UCSD-AML1 (cell line): Measurements from ENCODE around the gene P4HA2.

ENCODE experiments used
- DNase-seq: peaks from one replicate; lab custom pipeline; 2025; ENCODE audit not compliant: unreplicated experiment; lab: John Stamatoyannopoulos, UW

The P4HA2 gene

DNA sequence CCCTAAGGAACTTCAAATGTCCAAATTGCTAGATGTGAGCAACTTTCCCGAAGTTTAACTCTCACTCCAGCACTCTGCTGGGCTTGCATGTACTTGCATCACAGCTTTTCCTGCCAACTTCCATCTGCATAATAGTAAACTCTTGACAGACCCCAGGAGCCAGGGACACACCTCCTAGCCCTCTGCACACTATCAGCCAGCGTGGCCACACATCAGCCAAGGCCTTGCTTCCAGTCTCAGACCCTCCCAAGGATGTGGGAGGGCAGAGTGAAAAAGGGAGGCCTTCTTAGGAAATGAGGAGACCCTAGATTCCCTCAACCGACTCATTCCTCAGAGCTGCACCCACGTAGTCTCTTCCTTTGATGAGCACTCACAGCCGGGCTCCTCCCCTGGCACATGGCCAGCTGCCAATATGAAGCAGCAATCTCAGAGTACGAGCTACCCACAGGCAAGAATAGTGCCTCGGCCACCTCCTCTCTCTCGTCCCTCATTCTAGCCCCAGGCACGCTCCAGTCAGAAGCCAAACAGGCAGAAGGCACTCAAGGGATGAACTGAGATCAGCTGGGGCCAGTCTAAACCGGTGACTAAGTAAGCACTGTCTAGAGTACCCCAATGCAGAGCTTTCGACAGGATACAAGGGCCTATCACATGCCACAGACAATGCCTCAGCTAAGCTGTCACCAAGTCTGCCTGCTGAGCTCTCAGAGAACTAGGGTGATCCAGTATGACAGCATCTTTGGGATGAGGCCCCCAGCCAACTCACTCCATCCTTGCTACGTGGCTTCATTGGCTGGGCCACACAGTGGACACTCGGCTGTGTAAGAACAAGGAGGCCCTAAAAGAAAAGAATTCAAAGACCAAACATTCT lies 2.3 kb downstream of the P4HA2 start:
- DNase-seq = no peak

DNA sequence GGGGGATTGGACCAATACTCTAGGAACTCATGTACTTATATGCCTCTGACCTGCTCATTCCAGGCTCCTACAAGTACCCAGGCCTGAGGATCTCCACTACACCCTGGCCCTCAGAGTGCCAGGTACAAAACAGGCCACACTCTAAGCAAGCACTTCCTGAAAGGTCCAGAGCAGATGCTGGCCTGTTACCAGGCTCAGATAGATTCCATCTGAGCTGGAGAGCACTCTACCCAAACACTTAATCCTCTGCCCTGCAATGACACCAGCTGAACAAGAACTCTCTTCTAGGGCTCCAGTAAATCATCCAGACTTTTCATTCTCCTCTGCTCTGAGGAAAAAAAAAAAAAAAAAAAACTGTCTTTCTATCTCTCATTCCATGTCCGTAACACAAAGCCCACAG lies 2.9 kb downstream of the P4HA2 start:
- no peak for DNase-seq

DNA sequence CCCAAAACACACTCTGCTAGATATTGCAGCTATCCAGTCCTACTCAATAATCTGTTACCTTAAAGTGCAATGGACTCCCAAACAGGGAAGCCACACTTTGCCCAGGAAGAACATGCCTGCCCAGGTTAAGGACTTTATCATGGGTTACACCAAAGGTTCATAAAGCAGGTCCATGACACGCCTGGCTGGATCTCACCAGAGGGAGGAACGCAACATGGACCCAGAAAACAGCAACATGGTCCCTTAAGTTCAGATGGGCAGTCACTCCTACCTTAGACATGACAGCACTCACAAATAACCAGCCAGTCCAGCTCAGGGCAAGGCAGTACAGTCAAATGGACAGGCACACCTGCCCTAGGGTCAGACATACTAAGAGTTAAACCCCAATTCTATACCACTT lies 3.8 kb downstream of the P4HA2 start:
- DNase-seq = no peak

GRCh38 chr5:132222649-132223038 lies 5.0 kb downstream of the P4HA2 start:
- no peak for DNase-seq

- DNase-seq = no peak
Measured at GRCh38 chr5:132221781-132222648, 5.6 kb downstream of the P4HA2 start.

GRCh38 chr5:132220491-132220890 lies 7.2 kb downstream of the P4HA2 start:
- no peak for DNase-seq

DNA sequence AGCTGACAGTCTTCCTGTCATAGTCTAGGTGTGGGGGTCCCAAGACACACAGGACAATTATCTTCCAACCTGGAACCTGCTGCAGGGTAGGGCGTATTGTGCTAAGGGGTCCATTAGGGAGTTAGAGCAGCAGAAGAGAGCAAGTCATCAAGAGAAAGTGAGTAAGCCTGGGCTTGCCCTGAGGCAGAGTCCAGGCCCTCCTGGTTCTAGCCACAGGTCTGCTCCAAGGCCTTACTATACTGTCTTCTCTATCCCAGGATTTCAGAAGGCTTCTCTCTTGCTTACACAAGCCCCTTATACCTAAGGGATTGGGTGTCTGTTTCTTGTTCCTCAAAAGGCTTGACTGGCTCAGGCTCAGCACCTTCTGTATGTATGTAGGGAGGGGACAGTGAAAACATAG lies 7.7 kb downstream of the P4HA2 start:
- DNase-seq = no peak

DNA sequence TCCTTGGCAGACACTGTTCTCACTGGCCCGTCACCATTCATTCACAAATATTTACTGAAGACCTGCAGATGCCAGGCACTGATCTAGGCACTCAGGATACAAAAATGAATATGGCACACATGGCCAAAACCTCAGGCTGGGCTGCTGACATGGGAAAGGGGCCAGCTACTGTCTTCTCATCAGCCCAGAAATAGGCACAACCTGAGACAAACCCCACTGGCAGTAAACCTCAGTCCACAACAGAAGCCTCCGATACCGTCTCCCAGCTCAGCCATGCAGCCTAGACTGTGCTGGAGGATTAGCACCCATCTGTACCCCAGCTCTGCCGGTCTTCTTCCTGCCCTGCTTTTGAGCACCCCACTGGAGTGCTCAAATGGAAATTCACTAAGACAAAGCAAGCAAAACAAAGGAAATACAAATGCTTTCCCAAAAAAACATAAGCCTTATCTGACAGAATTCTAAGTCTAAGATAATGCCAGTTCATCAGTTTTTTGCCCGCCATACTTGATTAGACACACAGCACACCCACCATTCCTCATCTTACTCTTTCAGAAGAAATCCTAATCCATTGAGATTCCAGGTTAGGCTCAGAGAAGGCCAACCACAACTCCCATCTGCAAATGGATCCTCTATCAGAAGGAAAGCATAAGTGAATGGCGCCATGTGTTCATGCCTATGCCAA lies 8.2 kb downstream of the P4HA2 start:
- no peak for DNase-seq

DNA sequence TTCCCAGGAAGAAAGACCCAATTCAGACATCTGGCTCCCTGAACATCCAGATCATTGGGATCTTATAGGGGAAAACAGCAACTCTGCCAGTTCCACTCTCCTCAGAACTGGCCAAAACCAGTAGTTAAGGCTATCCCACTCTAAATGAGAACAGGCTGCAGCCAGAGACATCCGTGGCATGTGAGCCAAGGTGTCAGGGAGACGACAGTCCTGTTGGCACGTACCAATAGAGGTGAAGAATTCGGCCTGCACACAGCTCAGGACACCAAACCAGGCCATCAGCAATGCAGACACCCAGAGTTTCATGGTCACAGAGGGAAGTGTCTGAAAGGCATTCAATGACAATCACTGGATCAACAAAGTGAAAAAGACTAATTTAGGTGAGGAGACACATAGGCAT lies 9.3 kb downstream of the P4HA2 start:
- DNase-seq = no peak

DNA sequence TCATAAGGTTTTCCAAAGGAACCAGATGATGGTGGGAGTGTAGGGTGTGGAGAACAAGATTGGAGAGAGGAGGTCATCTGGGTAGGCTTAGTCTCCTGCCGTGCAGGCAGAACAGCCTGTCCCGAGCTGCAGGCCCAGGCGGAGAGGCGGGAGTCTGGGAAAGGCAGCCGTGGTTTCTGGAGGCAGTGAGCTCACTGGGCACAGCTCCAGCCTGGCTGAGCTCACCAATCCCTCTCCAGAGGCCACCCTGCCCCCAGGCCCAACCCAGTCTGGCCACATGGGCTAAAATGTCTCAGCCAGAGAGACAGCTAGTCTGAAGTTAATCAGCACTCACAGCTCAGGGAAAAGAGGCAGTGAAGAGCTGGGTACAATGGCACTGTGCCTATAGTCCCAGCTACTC lies 12.3 kb downstream of the P4HA2 start:
- no peak for DNase-seq

DNA sequence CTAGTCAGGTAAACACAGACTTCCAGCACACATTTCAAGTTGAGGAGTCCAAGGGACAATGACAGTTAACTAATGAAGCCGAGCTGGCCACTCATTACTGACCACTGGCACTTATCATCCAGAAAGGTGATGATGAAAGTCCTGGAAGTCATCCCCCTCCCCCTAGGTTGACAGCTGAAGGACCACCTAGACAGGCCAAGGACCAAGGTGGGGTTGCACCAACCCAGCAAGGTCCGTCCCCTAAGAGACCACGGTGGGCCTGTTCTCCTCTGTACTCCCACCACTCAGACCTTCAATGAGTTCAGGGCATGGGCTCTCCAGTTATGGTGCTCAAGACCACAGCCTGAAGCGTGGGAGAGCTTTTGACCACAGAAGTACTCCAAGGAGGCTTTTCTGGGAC lies 13.2 kb downstream of the P4HA2 start:
- no peak for DNase-seq

GRCh38 chr5:132213666-132214065 lies 14.0 kb downstream of the P4HA2 start:
- no peak for DNase-seq

DNA sequence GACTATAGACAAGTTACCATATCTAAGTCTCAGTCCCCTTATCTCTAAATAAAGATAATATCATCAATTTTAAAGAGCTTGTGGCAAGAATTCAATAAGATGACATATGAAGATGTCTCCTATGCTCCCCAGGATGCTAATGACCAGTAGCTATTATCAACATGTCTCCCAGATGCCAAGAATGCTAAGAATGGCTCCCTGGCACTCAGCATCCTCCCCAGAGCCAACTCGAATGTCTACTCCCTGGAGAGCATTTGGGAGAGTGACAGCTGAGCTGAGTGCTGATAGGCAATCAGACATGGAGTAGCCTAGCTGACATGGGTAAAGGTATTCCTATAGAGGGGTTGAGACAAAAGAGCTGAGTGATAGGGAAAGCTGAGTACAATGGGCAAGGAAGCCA lies 15.9 kb downstream of the P4HA2 start:
- DNase-seq = no peak

DNA sequence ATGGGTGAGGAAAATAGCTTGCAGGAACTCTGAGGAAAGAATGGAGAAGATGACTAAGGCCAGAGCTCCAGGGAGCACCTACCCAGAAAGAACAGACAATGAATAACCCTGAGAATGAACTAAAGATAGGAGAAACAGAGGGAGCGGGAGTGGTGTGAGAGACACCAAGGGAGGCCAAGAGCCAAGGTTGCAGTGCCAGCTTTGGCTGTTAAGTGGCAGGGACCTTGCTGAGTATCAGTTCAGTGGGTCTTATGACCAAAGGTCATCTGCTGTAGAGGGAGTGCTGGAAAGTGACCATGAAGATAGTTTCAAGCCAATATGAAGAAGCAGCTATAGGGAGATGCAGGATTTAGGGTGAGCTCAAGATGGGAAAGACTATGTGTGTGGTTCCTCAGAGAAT lies 16.7 kb downstream of the P4HA2 start:
- DNase-seq = no peak

GRCh38 chr5:132209901-132210545 lies 17.6 kb downstream of the P4HA2 start:
- no peak for DNase-seq

DNA sequence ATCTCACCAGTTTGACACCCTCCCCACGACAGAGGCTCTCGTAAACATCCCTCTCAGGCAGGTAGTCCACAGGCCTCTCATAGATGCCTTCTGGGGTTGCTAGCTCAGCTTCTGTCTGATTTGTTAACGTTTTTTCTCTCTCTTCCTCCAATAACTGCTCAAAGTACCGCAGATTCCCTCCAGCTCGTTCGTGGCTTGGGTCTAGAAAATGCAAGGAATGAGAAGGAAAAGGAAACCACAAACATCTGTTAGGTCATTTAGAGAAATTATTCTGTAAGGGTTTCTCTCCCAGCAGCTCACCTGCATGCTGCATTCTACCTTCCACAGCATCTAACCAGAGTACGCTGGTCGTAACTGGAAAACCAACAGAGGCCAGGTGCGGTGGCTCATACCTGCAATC lies 18.5 kb downstream of the P4HA2 start:
- no peak for DNase-seq

- no peak for DNase-seq
Measured at GRCh38 chr5:132207778-132208177, 19.9 kb downstream of the P4HA2 start.

GRCh38 chr5:132206782-132207181 lies 20.9 kb downstream of the P4HA2 start:
- DNase-seq = no peak

GRCh38 chr5:132205385-132206125 lies 22.1 kb downstream of the P4HA2 start:
- DNase-seq = no peak

DNA sequence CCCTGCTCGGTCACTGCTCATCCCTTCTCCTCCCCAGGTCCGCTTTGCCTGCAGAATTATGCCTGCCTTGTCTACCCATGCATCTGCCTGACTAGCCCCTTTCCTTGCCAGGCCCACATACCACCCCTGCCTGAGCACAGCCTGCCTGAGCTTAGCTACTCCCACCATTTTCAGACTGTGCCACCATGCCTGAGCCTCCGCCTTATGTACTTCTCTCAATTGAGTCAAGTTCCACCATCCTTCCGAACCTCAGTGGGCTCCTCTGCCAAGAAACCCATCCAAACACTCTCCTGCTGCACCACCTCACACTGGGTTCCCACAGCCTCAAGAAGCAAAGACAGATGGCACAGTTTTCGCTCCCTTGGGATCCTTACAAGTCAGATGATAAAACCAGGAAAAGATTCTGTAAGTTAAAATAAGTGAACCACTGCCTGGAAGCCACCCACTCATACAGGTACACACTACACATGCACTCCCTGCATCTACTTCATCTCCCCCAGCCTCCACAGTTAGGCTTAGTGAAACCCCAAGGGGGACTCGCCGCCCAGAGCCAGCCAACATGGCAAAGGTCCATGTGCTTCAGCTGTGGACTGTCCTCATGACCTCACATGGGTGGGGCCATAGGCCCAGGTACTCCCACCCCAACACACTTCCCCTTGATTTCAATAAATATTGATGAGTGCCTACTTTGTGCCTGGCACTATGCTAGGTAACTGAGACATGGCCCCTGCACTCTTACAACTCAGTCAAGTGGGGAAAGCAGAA lies 23.1 kb downstream of the P4HA2 start:
- no peak for DNase-seq
